Endothelial cell (in vitro differentiated cells): ENCODE measurements around the gene ST3GAL4. TPM values are rescaled to one million over a fixed set of nuclear protein-coding genes. Genes with fewer than 3 reads are reported as not detected.

Source experiments
- DNase-seq: peaks from one replicate; pipeline ENCODE4 v3.0.0; 2021; ENCODE audit warnings: low spot score
- H3K27ac Mint-ChIP-seq: one replicate; pipeline ENCODE4 v1.8.0; 2021; ENCODE audit warnings: mixed read lengths, inconsistent platforms; ENCODE audit not compliant: unreplicated experiment
- H3K27me3 Mint-ChIP-seq: one replicate; pipeline ENCODE4 v1.8.0; 2021; ENCODE audit warnings: mild to moderate bottlenecking, moderate library complexity, mixed read lengths, inconsistent platforms; ENCODE audit not compliant: unreplicated experiment
- H3K36me3 Mint-ChIP-seq: one replicate; pipeline ENCODE4 v1.8.0; 2021; ENCODE audit warnings: mild to moderate bottlenecking, low read depth, mixed read lengths, inconsistent platforms; ENCODE audit not compliant: unreplicated experiment
- H3K4me1 Mint-ChIP-seq: one replicate; pipeline ENCODE4 v1.8.0; 2021; ENCODE audit warnings: mild to moderate bottlenecking, mixed read lengths, inconsistent platforms; ENCODE audit not compliant: unreplicated experiment
- H3K4me3 Mint-ChIP-seq: one replicate; pipeline ENCODE4 v1.8.0; 2021; ENCODE audit warnings: mild to moderate bottlenecking, mixed read lengths, inconsistent platforms; ENCODE audit not compliant: unreplicated experiment
- H3K9me3 Mint-ChIP-seq: one replicate; pipeline ENCODE4 v1.8.0; 2021; ENCODE audit warnings: mixed read lengths, inconsistent platforms; ENCODE audit not compliant: unreplicated experiment
- total RNA-seq: library from RNA; stranded (reverse); fragmentation: NEBNext Ultra II Directional; extraction: Animal tissue kit (Norgen Biotek cat#: 25700); gene quantifications from one replicate; pipeline ENCODE4 v1.2.1, GENCODE V29; 2021; ENCODE audit not compliant: unreplicated experiment
- TF ChIP-seq, protein P1 (sequence below): fragments of 200-600 bp; sonication (generic); IDR thresholded peaks from one replicate; pipeline ENCODE4 v1.5.0; 2021; ENCODE audit warnings: antibody characterized with exemption; ENCODE audit not compliant: unreplicated experiment

ST3GAL4 gene
- total RNA-seq, 1 donor from 2014 or later: 25.9 TPM

- Mint-ChIP-seq H3K36me3 (peaks cover under 1% of the 10 kb centered on the region), H3K4me3 (peak overlapping the region; percentile 44), H3K4me1 (peaks cover 79% of the 10 kb centered on the region), H3K27me3 (peaks cover 19% of the 10 kb centered on the region), H3K9me3 (no peaks in the 10 kb centered on the region), H3K27ac (peak overlapping the region; percentile 67)
- no peak for DNase-seq
- TF ChIP-seq, protein P1, sequence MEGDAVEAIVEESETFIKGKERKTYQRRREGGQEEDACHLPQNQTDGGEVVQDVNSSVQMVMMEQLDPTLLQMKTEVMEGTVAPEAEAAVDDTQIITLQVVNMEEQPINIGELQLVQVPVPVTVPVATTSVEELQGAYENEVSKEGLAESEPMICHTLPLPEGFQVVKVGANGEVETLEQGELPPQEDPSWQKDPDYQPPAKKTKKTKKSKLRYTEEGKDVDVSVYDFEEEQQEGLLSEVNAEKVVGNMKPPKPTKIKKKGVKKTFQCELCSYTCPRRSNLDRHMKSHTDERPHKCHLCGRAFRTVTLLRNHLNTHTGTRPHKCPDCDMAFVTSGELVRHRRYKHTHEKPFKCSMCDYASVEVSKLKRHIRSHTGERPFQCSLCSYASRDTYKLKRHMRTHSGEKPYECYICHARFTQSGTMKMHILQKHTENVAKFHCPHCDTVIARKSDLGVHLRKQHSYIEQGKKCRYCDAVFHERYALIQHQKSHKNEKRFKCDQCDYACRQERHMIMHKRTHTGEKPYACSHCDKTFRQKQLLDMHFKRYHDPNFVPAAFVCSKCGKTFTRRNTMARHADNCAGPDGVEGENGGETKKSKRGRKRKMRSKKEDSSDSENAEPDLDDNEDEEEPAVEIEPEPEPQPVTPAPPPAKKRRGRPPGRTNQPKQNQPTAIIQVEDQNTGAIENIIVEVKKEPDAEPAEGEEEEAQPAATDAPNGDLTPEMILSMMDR: no peak
Measured at GRCh38 chr11:126338346-126339055, 17.0 kb upstream of the ST3GAL4 start.

GRCh38 chr11:126339073-126339862, 16.2 kb upstream of the ST3GAL4 start:
- Mint-ChIP-seq H3K27ac (no peak overlapping the region), H3K4me3 (peak overlapping the region; percentile 9), H3K4me1 (peaks cover 77% of the 10 kb centered on the region), H3K27me3 (peaks cover 22% of the 10 kb centered on the region), H3K36me3 (peaks cover 5% of the 10 kb centered on the region), H3K9me3 (no peaks in the 10 kb centered on the region)
- TF ChIP-seq, protein P1: no peak
- no peak for DNase-seq

- TF ChIP-seq, protein P1: no peak
- H3K4me1 Mint-ChIP-seq: peaks cover 78% of the 10 kb centered on the region
- peaks cover 22% of the 10 kb centered on the region for H3K27me3 Mint-ChIP-seq
- DNase-seq: no peak
- no peak overlapping the region for H3K4me3 Mint-ChIP-seq
- H3K36me3 Mint-ChIP-seq: peaks cover 5% of the 10 kb centered on the region
- H3K27ac Mint-ChIP-seq: no peak overlapping the region
- no peaks in the 10 kb centered on the region for H3K9me3 Mint-ChIP-seq
Measured at GRCh38 chr11:126339863-126340434, 15.5 kb upstream of the ST3GAL4 start.

- peaks cover 78% of the 10 kb centered on the region for H3K4me1 Mint-ChIP-seq
- TF ChIP-seq, protein P1: no peak
- H3K27me3 Mint-ChIP-seq: peaks cover 22% of the 10 kb centered on the region
- H3K4me3 Mint-ChIP-seq: no peak overlapping the region
- peak overlapping the region; percentile 81 for H3K27ac Mint-ChIP-seq
- H3K9me3 Mint-ChIP-seq: no peaks in the 10 kb centered on the region
- H3K36me3 Mint-ChIP-seq: peaks cover 5% of the 10 kb centered on the region
- DNase-seq: no peak
Measured at GRCh38 chr11:126340960-126341606, 14.4 kb upstream of the ST3GAL4 start.
